Type B pancreatic cell (in vitro differentiated cells): ENCODE results near the gene OR10G3. TPM values are rescaled to one million over a fixed set of nuclear protein-coding genes. Genes with fewer than 3 reads are reported as not detected.
A peak's percentile ranks its signal among the peaks of the same experiment; 100 is the strongest.

Experiments used
- DNase-seq: peaks from one replicate; pipeline ENCODE4 v3.0.0; 2021; ENCODE audit warnings: mixed read lengths; ENCODE audit not compliant: unreplicated experiment; ENCODE audit errors: extremely low spot score
- H3K27ac Mint-ChIP-seq: 2 replicates; pipeline ENCODE4 v1.8.0; 2021; ENCODE audit warnings: mild to moderate bottlenecking, mixed read lengths
- H3K27me3 Mint-ChIP-seq: 2 replicates; pipeline ENCODE4 v1.8.0; 2021; ENCODE audit warnings: mixed read lengths
- H3K36me3 Mint-ChIP-seq: 2 replicates; pipeline ENCODE4 v1.8.0; 2021; ENCODE audit warnings: mixed read lengths
- H3K4me1 Mint-ChIP-seq: one replicate; pipeline ENCODE4 v1.8.0; 2021; ENCODE audit warnings: mixed read lengths; ENCODE audit not compliant: unreplicated experiment
- H3K4me3 Mint-ChIP-seq: 2 replicates; pipeline ENCODE4 v1.8.0; 2021; ENCODE audit warnings: mild to moderate bottlenecking, mixed read lengths
- H3K9me3 Mint-ChIP-seq: 2 replicates; pipeline ENCODE4 v1.8.0; 2021; ENCODE audit warnings: mixed read lengths
- total RNA-seq: library from RNA; stranded (reverse); gene quantifications from 2 replicates; pipeline ENCODE4 v1.2.1, GENCODE V29; 2021; ENCODE audit warnings: low replicate concordance
- TF ChIP-seq, protein P1 (sequence below): fragments of 200-600 bp; sonication (generic); conservative IDR thresholded peaks from 2 replicates; pipeline ENCODE4 v1.5.0; 2021; ENCODE audit warnings: antibody characterized with exemption, mild to moderate bottlenecking

OR10G3 gene
- total RNA-seq, 1 donor from 2014 or later, result not detected

DNA sequence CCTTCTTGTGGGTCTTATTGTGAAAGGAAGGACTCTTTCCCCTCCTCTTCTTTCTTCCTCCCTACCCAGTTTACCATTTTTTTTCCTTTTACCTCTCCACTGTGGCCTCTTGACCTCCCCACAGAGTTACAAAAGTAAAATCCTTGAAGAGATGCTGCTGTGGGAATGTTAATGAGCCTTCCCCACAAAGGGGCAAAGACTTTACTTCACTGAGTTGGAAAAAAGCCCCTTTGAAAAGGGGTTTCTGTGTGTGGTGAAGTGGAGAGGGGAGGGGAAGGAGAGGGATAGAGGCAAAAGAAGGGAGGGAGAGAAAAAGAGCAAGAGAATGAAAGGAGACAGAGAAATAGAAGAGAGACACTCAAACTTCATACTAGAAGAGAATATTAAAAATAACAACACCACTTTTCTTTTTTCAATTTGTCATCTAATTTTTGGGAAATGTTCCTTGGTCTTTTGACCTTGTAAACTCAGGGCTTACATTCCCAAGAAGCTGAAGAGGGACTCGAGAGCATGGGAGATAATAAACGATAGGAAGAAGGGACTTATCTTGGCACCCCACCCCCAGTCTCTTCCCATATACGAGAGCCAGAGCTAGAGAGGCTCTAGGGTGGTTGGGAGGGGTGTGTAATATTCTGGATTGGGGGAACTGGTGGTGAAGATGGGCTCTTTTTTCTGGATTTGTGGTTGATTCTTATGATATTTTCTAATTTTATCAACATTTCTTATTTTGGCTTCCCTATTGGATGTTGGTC lies 40.5 kb downstream of the OR10G3 start:
- Mint-ChIP-seq H3K27ac (no peak overlapping the region), H3K4me1 (peaks cover 38% of the 10 kb centered on the region), H3K36me3 (no peaks in the 10 kb centered on the region), H3K9me3 (no peaks in the 10 kb centered on the region), H3K4me3 (peak overlapping the region; percentile 32), H3K27me3 (peaks cover 34% of the 10 kb centered on the region)
- no peak for DNase-seq
- TF ChIP-seq, protein P1, sequence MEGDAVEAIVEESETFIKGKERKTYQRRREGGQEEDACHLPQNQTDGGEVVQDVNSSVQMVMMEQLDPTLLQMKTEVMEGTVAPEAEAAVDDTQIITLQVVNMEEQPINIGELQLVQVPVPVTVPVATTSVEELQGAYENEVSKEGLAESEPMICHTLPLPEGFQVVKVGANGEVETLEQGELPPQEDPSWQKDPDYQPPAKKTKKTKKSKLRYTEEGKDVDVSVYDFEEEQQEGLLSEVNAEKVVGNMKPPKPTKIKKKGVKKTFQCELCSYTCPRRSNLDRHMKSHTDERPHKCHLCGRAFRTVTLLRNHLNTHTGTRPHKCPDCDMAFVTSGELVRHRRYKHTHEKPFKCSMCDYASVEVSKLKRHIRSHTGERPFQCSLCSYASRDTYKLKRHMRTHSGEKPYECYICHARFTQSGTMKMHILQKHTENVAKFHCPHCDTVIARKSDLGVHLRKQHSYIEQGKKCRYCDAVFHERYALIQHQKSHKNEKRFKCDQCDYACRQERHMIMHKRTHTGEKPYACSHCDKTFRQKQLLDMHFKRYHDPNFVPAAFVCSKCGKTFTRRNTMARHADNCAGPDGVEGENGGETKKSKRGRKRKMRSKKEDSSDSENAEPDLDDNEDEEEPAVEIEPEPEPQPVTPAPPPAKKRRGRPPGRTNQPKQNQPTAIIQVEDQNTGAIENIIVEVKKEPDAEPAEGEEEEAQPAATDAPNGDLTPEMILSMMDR, result no peak

DNA sequence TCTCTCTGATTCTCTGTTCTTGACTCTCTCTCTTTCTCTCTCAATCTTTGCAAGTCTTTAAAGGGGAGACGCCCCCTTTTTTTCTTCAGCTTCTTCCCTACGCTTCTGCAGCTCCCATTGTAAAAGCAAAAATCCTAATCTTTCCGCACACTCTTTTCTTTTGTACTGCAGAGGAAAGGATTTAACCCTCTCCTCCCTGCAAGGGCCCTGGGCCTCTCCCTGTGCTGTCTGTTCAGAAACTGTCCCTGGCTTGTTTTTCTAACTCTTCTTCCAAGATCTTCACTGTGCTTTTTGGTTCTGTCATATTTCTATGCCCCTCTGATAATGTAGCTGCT lies 42.8 kb downstream of the OR10G3 start:
- Mint-ChIP-seq H3K27ac (no peak overlapping the region), H3K27me3 (peaks cover 44% of the 10 kb centered on the region), H3K36me3 (no peaks in the 10 kb centered on the region), H3K4me3 (peak overlapping the region; percentile 84), H3K4me1 (peaks cover 34% of the 10 kb centered on the region), H3K9me3 (no peaks in the 10 kb centered on the region)
- no peak for DNase-seq
- TF ChIP-seq, protein P1, result no peak

DNA sequence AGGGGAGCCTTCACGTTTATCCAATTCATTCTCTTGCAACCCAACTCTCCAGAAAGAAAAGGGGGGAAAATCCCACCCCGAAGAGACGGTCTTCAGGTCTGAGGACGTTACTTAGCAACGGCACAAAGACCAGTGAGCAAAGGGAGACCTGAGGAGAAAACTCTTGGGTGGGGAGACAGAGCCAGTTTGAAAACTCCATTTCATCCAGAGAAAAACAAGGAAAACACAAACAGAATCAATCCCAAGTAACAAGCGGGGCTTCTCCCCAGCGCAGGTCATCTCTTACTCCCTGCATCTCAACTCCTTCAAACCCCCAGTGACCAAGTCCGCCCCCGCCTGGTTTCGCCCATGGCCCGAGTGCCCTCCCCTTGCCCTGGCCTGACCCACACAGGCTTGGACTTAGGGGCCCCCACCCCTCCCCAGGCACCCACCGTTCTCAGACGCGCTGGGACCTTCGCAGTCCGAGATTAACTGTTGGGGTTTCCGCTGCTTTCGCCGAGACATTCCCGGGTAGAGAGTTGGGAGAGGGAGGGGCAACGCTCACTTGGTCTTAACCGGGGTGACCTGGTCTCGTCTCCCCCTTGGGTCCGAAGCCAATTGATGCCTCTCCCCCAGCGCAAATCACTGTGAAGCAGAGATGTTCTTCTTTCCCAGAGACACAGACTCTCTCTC lies 43.3 kb downstream of the OR10G3 start:
- Mint-ChIP-seq H3K27ac (peak overlapping the region; percentile 61), H3K9me3 (no peaks in the 10 kb centered on the region), H3K4me1 (peaks cover 34% of the 10 kb centered on the region), H3K4me3 (peak overlapping the region; percentile 84), H3K27me3 (peaks cover 44% of the 10 kb centered on the region), H3K36me3 (no peaks in the 10 kb centered on the region)
- no peak for DNase-seq
- TF ChIP-seq, protein P1, result no peak

DNA sequence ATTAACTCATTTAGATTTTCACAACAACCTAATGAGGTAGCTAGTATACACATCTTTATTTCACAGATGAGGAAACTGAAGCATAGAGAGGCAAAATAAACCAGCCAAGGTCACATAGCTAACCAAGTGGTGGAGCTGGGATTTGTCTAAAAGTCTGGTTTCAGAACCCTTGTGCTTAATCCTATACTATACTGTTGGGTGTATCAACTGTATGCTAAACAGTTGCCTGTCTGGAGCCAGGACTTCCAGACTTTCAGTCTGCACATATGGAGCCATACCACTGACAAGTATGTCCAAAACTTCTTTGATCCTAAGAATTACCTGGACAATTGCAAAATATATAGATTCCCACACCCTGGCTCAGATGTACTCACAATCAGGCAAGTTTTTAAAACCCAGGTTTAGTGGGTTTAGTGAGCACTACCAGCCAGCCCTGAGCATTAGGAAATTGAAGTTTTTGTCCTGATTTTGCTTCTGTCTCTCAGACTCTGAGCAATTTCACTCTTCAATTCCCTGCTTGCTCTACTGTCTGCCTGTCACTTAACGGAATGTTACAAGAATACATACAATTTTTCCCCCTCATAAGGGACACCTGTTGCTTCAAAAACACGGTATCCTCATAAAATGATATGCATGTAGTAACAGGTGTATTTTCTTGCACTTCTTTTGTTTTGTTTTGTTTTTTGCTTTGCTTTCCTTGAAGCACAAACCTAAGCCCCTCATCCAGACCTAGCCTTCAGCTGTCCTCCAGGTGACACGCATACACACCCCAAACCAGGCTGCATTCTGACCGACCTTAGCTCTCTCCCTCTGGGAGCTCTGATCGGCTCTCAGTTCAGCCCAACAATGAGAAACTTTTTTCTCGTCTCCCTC lies 44.1 kb downstream of the OR10G3 start:
- Mint-ChIP-seq H3K27me3 (peaks cover 44% of the 10 kb centered on the region), H3K36me3 (no peaks in the 10 kb centered on the region), H3K4me1 (peaks cover 34% of the 10 kb centered on the region), H3K27ac (peak overlapping the region; percentile 61), H3K4me3 (peak overlapping the region; percentile 84), H3K9me3 (no peaks in the 10 kb centered on the region)
- TF ChIP-seq, protein P1, result no peak
- DNase-seq, result no peak

DNA sequence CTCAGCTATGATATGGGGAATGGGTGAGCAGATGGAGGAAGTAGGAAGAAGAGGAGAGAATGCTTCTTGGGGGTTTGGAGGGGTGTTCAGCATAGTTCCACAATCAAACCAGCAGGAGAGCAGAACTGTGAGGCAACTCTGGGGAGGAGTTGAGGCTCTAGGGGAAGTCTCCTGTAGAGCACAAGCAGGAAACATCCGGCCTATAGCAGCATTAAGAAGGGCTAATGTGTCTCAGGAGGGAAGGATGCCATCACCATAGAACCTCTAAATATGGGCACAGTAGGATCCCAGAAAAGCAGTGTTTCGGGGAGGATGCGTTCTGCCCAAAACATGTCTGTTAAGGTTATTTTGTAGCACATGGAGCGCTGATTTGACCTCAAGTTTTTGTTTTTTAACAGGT lies 45.3 kb downstream of the OR10G3 start:
- H3K27ac Mint-ChIP-seq, result peak overlapping the region; percentile 21
- TF ChIP-seq, protein P1, result no peak
- peaks cover 44% of the 10 kb centered on the region for H3K27me3 Mint-ChIP-seq
- DNase-seq, result no peak
- H3K4me1 Mint-ChIP-seq, result peaks cover 32% of the 10 kb centered on the region
- no peaks in the 10 kb centered on the region for H3K9me3 Mint-ChIP-seq
- H3K36me3 Mint-ChIP-seq, result no peaks in the 10 kb centered on the region
- peak overlapping the region; percentile 84 for H3K4me3 Mint-ChIP-seq
